ENCODE measurements around the gene OGN.

The OGN gene

DNA sequence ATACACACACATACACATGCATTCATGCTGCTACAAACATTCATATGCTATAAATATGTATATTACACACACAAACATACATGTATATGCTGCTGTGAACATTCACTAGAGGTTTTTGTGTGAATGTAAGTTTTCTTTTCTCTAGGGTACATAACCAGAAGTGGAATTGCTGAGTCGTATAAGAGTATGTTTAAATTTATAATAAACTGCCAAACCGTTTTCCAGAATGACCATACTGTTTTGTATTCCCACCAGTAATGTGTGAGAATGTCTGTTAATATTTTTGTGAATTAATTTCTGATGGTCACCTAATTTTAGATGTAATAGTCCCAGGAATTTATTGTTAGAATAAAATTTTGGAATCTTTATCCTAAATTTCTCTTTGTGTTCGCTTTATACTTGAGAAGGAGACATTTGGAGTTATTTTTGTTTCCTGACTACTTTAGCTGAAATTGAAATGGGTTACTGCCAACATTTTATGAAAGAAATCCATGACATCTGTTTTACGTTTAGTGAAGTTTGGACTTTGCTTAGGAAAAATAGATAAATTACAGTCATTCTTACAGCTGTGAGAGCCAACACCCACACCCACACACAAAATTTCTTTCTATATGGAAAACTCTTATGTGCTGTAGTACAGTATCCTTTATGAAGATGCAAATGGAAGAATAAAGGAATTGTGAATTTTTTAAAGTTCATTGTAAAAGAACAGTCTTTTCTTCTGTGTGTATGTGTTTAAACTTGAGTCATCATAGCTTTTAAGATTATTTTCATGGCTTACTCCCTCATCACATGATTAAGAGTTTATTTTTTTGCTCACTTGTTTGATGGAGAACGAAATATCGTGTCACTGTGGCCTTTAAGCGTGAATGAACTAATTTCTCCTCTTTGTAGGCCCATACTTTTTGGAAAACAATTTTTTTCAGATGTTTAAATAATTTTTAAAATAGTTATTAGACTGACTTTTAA, 54.3 kb downstream of the OGN start:
- no peak for DNase-seq (ENCODE audit: low read depth in 1 of 2, low spot score in 1 of 2)

DNA sequence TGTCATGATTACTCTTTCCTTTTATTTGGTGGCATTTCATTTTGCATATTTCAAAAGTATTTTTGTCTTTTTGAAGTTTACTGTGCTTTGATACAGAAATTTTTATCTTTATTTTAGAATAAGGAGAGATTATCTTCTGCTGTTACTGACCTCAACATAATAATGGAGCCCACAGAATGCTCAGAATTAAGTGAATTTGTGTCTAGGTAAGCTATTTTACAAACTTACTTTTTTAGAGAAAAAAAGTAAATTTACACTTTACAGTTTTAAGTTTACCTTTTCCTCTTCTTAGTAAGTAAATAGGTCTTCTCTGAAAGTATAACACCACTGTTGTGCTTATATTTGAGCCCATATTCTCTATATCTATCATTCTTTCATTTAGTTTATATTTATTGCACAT, 58.8 kb downstream of the OGN start:
- DNase-seq (ENCODE audit: low read depth in 1 of 2, low spot score in 1 of 2) = no peak

DNA sequence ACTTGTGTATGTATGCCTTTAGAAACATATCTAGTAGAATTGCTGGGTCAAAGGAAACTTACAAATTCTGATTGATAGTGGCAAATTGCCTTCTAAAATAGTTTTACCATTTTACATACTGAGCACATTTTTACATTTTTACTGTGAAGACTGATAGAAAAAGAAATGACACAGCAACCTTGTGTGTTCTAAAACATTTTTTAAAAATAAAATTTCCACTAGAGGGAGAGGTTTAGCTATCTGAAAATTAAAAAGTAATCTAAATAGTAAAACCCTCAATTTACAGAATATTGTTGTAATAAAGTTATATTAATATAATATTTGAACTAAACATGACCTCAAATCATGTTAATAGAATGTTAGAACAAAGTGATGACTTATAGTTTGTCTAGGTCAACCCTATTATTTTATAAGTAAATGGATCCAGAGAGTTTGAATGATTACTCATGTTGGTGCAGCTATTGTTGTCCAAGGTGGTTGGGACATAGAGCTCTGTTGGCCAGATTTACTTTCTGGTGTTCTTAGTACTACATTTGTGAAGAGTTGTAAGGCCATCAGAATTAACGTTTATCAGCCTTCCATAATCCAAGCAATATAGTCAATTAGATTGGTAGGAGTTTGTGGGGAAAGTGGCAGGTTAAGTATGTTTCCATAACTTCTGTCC, 61.4 kb downstream of the OGN start:
- no peak for DNase-seq (ENCODE audit: low read depth in 1 of 2, low spot score in 1 of 2)

DNA sequence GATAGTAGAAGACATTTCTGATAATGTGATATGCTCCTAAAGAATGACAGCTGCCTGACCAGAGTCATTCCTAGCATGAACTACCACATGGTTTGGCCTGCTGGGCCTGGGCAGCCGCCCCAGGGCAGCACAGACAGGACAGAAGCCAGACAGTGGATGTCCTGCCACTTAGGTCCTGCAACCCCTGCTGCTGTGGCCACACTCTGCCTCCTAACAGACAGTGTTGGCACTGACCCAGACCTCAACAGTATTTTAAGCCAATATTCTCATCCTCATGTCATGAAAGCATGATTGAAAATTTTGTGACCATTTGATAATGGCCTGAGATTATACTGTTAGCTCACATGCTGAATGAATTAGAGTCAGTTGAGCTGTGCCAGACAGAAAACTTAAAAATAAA, 62.8 kb downstream of the OGN start:
- DNase-seq (ENCODE audit: low read depth in 1 of 2, low spot score in 1 of 2) = no peak

DNA sequence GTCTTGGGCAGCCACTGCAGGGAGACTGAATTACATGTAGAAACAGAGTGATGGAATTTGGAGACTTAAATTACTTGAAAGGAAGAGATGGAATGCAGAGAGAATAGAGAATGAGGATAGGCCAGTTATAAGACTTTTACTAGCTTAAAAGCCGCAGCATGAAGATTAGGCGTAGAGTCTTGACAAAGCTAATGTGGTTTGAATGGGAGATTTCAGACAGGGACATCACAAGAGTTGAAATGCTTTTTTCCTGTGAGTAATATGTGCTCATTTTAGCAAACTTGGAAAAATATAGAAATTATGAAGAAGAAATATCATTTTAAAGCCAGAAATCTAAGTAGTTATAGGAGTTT, 71.1 kb downstream of the OGN start:
- DNase-seq (ENCODE audit: low read depth in 1 of 2, low spot score in 1 of 2) = no peak
